CD4-positive, alpha-beta T cell treated with Interleukin-6 for 4 hours (primary cell): ENCODE data around the gene DHRSX.
"Not testable (repeated sequence)": the region's sequence is repeated elsewhere in the genome, so short reads cannot be mapped to it uniquely, and the experiment has no call there.

Source experiments
- DNase-seq: peaks from one replicate; pipeline ENCODE4 v3.0.0-alpha.2; 2020; ENCODE audit warnings: mixed read lengths

Gene DHRSX

DNA sequence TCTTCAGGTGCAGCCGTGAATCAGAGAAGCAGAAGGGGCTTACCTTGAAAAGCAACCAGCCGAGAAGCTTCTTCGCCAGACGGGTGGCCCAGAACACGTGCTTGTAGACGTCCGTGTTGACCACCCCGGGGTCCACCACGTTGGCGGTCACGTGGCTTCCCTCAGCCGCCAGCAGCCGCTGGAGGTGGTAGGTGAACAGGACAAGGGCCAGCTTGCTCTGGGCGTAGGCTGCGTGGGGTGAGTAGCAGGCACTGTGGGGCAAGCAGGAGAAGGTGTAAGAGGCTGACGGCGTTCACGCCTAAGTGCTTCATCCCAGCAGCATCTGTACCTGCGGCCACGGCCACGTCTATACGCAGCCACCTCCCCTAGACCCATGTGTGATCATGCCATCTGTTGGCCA lies 257.8 kb downstream of the DHRSX start:
- DNase-seq, result no peak

DNA sequence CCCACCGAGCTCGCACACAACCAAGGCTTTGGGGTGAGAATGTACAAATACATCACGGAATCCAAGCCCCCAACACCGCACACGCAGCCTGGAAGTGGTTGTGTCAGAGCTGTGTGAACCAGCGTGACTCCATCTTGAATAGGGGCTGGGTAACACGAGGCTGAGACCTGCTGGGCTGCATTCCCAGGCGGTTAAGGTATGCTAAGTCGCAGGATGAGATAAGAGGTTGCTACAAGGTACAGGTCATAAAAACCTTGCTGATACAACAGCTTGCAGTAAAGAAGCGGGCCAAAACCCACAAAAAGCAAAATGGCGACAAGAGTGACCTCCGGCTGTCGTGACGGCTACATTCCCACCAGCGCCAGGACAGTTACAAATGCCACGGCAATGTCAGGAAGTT lies 258.4 kb downstream of the DHRSX start:
- no peak for DNase-seq

DNA sequence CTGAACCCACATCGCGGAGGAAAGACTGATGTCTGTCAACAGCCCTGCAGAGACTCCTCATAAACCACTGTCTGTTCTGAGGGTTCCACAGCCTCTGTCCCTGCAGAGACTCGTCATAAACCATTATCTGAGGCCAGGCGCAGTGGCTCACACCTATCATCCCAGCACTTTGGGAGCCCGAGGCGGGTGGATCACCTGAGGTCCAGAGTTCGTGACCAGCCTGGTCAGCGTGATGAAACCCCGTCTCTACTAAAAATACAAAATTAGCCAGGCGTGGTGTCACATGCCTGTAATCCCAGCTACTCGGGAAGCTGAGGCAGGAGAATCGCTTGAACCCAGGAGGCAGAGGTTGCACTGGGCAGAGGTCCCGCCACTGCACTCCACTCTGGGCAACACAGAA lies 259.3 kb downstream of the DHRSX start:
- DNase-seq, result not testable (repeated sequence)

DNA sequence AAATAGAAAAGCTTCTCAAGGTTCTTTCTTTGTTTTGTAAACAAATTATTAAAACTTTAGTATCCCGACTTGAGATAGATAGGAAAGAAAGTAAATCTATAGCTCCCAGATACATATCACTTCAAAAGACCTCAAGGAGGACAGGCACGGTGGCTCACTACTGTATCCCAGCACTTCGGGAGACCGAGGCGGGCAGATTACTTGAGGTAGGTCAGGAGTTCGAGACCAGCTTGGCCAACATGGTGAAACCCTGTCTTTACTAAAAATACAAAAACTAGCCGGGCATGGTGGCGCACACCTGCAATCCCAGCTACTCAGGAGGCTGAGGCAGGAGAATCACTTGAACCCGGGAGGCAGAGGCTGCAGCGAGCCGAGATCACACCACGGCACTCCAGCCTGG lies 260.0 kb downstream of the DHRSX start:
- not testable (repeated sequence) for DNase-seq

GRCh38 chrX:2237976-2238375 lies 262.8 kb downstream of the DHRSX start:
- no peak for DNase-seq

DNA sequence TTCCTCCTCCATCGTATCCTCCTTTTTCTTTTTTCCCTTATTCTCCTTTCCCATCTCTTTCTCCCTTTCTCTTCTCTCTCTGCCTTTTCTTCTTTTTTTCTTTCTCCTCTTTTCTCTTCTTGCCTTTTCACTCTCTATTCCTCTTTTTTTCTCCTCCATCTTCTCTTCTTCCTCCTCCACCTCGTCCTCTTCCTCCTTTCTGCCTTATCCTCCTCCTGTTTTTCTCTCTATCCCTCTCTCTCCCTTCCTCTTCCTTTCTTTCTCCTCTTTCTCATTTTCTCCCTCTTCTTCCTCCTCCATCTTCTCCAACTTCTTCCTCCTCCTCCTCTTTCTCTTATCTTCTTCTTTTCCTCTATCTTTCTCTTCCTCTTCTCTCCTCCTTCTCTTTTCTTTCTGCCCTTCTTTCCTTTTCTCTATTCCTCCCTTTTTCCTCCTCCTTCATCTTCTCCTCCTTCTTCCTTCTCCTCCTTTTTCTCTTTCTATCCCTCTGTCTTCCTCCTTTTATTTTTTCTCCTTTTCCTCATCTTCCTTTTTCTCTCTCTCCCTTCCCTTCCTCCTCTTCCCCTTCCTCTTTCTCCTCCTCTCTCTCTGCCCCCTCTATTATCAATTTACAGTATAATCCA lies 269.1 kb downstream of the DHRSX start:
- DNase-seq, result no peak

DNA sequence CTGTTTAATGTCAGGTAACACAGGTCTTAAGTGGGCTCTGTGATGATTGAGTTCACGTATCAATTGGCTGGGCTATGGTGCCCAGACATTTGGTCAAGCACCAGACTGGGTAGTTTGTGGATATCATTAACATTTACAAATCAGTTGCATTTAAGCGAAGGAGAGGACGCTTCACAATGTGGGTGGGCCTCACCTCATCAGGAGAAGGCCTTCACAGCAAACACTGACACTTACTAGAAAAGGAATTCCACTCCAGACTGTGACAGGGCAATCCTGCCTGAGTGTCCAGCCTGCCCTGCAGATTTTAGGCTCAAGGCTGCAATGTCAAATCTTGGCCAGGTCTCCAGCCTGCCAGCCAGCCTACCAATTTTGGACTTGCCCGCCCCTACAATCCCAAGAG lies 270.3 kb downstream of the DHRSX start:
- DNase-seq, result no peak

GRCh38 chrX:2228536-2228935 lies 272.2 kb downstream of the DHRSX start:
- DNase-seq, result no peak

DNA sequence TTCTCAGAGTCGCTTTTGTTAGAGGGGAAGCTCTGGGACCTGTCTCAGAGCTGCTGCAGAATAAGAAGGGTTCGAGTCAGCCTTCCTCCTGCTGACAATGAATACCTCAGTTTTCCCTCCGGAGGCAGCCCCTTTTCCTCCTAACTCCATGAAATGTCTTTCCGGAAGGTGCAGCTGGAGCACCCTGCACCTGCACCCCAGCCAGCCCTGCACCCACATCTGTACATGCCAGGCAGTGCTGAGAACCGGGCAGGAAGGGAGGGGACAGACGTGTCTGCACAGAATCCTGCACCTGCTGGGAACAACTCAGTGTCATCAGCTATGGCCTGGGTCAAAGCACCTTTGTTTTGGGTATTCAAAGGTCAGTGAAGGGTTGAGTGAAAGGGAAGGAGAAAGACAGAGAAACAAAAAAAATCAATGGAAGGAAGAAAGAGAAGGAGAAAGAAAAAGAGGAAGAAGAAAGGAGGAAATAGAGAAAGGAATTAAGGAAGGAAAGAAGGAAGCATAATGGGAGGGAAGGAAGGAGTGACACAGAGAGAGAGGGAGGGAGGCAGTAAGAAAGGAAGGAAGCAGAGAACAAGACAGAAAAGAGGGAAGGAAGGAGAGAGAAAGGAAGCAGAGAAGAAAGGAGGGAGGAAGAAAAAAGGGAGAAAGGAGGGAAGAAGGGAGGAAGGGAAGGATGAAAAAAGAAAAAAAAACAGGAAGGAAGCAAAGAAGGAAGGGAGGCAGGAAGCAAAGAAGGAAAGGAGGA lies 273.7 kb downstream of the DHRSX start:
- no peak for DNase-seq

DNA sequence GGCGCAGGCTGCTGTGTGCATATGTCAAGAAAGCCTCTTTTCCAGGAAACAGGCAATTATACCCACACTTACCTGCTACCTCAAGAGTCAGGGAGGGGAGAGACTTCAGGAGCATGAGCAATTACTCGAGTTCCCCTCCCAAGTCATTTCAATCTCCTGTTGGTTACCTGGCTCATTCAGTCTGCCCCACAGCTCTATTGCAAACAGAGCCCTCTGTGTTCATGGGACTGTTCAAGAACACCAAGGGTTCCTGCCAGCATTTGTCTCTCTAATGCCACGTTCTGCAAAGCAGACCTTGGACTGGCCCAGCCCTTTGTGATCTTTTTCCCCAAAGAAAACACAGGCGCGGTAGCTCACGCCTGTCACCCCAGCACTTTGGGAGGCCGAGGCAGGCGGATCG lies 274.6 kb downstream of the DHRSX start:
- no peak for DNase-seq

- no peak for DNase-seq
These were observed 276.1 kb downstream of the DHRSX start for GRCh38 chrX:2224597-2225235.

- DNase-seq, result no peak
These were observed 276.6 kb downstream of the DHRSX start for GRCh38 chrX:2224161-2224560.

- DNase-seq, result no peak
These were observed 279.8 kb downstream of the DHRSX start for GRCh38 chrX:2220829-2221567.

DNA sequence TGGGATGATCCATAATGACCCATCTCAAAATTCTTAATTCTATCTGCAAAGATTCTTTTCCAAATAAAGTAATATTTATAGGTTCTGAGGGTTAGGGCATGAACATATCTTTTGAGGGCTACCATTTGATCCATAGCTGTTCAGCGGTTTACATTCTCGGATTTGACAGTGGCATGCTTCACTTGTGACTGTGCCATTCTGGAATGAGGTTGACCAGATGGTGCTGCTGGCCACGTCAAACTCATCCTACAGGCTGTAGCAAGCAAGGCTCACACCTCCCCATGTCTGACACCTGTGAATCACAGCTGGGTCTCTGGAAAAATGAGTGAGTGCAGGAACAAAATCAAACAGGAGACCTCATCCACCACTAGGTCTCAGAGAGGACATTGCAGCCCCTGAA lies 280.5 kb downstream of the DHRSX start:
- DNase-seq, result no peak

DNA sequence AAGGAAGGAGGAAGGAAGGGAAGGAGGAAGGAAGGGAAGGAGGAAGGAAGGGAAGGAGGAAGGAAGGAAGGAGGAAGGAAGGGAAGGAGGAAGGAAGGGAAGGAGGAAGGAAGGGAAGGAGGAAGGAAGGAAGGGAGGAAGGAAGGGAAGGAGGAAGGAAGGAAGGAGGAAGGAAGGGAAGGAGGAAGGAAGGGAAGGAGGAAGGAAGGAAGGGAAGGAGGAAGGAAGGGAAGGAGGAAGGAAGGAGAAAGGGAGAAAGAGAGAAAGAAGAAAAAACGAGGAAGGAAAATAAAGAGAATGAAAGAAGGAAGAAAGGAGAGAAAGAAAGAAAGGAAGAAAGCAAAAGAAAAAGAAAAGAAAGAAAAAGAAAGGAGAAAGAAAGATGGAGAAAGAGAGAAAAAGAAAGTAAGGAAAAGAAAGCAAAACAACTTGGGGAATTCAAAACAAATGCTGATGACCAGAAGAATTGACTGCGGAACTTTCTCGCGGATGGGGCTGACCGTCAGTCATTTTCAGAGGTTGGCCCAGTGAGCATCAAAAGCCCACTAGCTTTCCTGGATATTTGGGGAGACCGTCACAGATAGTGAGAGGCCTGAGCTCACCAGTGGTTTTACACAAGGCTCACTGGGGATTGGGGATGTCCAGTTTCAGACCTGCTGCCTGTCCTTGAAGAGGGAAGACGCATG lies 286.5 kb downstream of the DHRSX start:
- not testable (repeated sequence) for DNase-seq

DNA sequence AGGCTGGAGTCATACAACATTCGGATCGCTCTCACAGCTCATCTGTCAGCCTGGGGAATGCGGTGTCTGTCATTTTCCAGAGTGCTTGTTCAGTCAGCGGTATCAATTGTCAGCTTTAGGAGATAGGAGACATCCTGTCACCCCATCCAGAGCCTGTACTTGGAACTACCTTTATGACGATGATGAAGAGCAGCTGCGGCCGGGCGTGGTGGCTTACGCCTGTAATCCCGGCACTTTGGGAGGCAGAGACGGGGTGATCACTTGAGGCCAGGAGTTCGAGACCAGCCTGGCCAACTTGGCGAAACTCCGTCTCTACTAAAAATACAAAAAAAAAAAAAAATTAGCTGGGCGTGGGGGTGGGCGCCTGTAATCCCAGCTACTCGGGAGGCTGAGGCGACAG lies 289.1 kb downstream of the DHRSX start:
- not testable (repeated sequence) for DNase-seq

DNA sequence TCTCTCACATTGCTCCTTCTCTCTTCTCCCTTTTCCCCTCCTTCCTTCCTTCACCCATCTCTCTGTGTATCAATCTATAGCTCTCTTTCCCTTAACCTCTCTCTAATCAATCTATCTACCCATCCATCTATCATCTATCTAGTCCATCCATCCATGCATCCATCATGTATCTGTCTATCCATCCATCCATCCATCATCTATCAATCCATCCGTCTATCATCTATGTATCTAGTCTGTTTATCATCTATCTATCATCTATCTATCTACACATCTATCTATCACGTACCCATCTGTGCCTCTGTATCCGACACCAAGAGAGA lies 307.5 kb downstream of the DHRSX start:
- DNase-seq, result no peak

DNA sequence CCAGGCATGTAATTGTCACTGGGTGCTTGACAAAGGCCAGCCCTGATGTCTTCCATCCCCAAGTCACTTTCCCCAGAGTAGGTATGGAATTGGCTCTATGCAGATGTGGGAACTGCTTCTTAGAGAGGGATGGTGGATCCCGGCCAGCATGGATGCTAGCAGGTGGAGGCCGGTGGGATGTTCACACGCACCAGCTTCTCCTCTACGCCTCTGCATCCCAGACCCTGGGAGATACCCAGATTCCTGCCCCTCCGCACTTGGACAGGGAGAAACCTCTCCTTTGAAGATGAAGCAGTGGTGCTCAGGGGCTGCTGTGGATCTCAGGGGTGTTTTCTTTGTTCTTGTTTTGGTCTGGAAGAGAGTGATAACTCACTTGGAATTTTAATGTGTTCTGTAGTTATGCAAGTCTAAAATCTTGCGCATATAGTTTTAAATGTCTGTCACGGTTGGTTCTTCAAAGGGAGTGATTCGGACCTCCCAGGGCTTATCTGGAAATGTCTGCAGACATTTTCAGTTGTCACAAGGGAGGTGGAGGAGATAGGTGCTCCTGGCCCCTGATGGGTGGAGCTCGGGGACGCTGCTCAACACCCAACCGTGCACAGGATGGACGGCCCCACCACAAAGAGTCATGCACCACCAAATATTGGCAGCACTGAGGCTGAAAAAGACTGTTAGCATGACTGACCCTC lies 308.0 kb downstream of the DHRSX start:
- no peak for DNase-seq

DNA sequence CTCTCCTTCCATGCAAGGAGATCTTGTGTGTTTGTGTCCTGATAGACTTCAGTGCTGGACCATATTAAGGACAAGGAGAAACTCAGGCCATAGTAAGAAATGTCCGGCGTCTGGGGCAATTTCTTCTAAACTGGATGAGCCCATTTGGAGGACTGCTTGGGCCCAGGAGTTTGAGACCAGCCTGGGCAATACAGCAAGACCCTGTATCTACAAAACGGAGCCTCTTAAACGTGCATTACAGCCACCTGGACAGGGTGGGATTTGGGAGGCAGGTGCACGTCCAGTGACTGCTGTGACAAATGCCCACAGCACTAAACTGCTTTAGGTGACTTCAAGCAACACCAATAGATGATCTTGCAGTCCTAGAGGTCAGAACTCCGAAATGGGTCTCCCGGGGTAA lies 311.9 kb downstream of the DHRSX start:
- no peak for DNase-seq

DNA sequence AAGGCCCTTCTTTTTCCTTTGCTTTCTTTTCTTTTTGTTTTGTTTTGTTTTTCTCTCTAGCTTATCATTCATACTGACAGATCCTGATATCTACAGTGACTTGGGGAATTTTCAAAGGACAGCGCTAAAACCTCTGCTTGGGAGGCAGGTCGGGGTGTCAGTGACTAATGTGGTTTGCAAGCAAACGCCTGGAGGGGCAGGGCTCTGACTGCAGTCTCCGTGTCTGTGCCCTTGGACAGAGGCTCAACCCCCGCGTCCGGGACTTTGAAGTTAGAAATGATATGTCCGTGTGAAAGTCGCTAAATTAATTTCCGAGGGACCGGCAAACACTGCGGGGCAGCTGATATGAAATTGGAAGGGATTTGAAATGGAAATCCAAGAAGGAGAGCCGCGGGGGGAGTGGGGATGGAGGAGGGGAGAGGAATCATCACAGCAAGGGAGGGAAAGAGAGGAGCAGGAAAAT lies 312.4 kb downstream of the DHRSX start:
- no peak for DNase-seq

DNA sequence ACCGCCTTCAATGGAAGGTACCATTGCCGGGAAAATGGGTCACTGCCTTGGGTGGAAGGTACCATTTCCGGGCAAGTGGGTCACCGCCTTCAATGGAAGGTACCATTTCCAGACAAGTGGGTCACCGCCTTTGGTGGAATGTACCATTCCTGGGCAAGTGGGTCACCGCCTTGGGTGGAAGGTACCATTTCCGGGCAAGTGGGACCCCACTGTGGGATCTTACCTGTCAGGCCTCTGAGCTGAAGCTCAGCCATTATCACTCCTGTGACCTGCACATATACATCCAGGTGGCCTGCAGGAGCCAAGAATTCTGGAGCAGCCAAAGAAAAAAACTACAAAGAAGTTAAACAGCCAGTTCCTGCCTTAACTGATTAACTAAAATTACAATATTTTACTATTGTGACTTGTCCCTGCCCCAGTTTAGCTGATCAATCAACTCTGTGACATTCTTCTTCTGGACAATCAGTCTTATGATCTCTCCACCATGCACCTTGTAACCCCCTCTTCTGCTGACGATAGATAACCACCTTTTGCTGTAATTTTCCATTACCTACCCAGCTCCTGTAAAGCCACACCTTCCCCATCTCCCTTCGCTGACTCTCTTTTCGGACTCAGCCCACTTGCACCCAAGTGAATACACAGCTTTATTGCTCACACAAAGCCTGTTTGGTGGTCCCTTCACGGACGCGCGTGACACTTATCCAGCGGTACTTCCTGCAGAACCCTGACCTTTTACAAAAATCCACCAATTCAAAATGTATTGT lies 313.2 kb downstream of the DHRSX start:
- no peak for DNase-seq
